Panc1 (cell line): ENCODE measurements around the gene RRP36. TPM values are rescaled to one million over a fixed set of nuclear protein-coding genes. Genes with fewer than 3 reads are reported as not detected.
"Not testable (repeated sequence)": the region's sequence is repeated elsewhere in the genome, so short reads cannot be mapped to it uniquely, and the experiment has no call there.

Source experiments
- ATAC-seq: fragments of 200-7000 bp; cut with Tn5 transposase; 2 replicates; pipeline ENCODE4 v1.9.1; 2020; ENCODE audit warnings: mild to moderate bottlenecking, moderate library complexity
- BruUV-seq: library from RNA; stranded (reverse); fragments of 400-500 nt; replicated peaks from 2 replicates; lab custom pipeline; 2021; lab: Mats Ljungman, UMichigan
- CTCF ChIA-PET: fragments of 300-600 bp; sonication (Branson Sonifier 250); formaldehyde crosslinking; loops from one replicate; lab custom pipeline; 2022; ENCODE audit warnings: antibody characterized with exemption; lab: Charles Lee
- POLR2A ChIA-PET: fragments of 300-600 bp; sonication (Branson Sonifier 250); formaldehyde crosslinking; loops from one replicate; lab custom pipeline; 2022; ENCODE audit warnings: antibody characterized with exemption; lab: Charles Lee
- DNase-seq: peaks from one replicate; pipeline ENCODE4 v3.0.0-alpha.2; 2010; ENCODE audit warnings: low read depth, low spot score
- H3K27ac ChIP-seq: 2 replicates; pipeline ENCODE4 v1.5.1; 2011; ENCODE audit warnings: mild to moderate bottlenecking, low read length, inconsistent platforms
- H3K27me3 ChIP-seq: fragments of 200-500 bp; sonication (Bioruptor generic); 2 replicates; pipeline ENCODE4 v1.6.0; 2014; ENCODE audit warnings: low read length, inconsistent platforms; ENCODE audit not compliant: control insufficient read depth, insufficient read depth
- H3K36me3 ChIP-seq: fragments of 200-500 bp; sonication (Bioruptor generic); 2 replicates; pipeline ENCODE4 v1.5.1; 2014; ENCODE audit warnings: inconsistent platforms, mild to moderate bottlenecking, low read length, moderate library complexity; ENCODE audit not compliant: control insufficient read depth, insufficient read depth
- H3K4me1 ChIP-seq: 2 replicates; pipeline ENCODE4 v1.5.1; 2011; ENCODE audit warnings: inconsistent platforms, mild to moderate bottlenecking, low read length, moderate library complexity; ENCODE audit not compliant: control insufficient read depth, insufficient read depth
- H3K4me3 ChIP-seq, 2 experiments: 2 replicates each; pipeline ENCODE4 v1.5.1; 2011 to 2012; ENCODE audit warnings: low read depth in 2 of 2, low read length in 2 of 2, mild to moderate bottlenecking in 2 of 2, inconsistent platforms in 1 of 2, moderate library complexity in 1 of 2
- H3K9me3 ChIP-seq: fragments of 200-500 bp; sonication (Bioruptor generic); 2 replicates; pipeline ENCODE4 v1.5.1; 2014; ENCODE audit warnings: low read depth, mild to moderate bottlenecking, inconsistent platforms, low read length, moderate library complexity; ENCODE audit not compliant: control insufficient read depth, insufficient read depth
- POLR2AphosphoS5 ChIP-seq: IDR thresholded peaks from 2 replicates; pipeline ENCODE4 v1.6.1; 2012; ENCODE audit warnings: mild to moderate bottlenecking, low read depth, low read length, moderate library complexity
- SIN3A ChIP-seq: IDR thresholded peaks from 2 replicates; pipeline ENCODE4 v1.6.1; 2012; ENCODE audit warnings: low read depth, mild to moderate bottlenecking, low read length, moderate library complexity, borderline replicate concordance; ENCODE audit not compliant: insufficient read depth
- TCF7L2 ChIP-seq: IDR thresholded peaks from 2 replicates; pipeline ENCODE4 v1.6.1; 2011; ENCODE audit warnings: mild to moderate bottlenecking, low read depth, low read length, inconsistent platforms
- in situ Hi-C: cut with HindIII; loops from 2 replicates; pipeline ENCODE4 v1.10.0; 2016; ENCODE audit warnings: low sequenced_read_pairs, low pct_unique_long_range_greater_than_20kb
- intact Hi-C: fragments of 100-400 bp; cut with micrococcal nuclease; formaldehyde crosslinking; loops from one replicate; pipeline ENCODE4 v1.10.0; 2022; ENCODE audit not compliant: unreplicated experiment
- total RNA-seq: library from RNA; stranded (reverse); gene quantifications from one replicate; pipeline ENCODE4 v1.2.1, GENCODE V29; 2021; ENCODE audit not compliant: unreplicated experiment
- TF ChIP-seq, protein P1 (sequence below): fragments of 450-650 bp; IDR thresholded peaks from 2 replicates; pipeline ENCODE4 v1.5.1; 2017; ENCODE audit warnings: mild to moderate bottlenecking
- TF ChIP-seq, protein P2 (sequence below), 2 experiments: IDR thresholded peaks; 2 replicates each; pipeline ENCODE4 v1.6.1; 2011 to 2012; ENCODE audit warnings: low read depth in 2 of 2, control low read depth in 1 of 2, low read length in 1 of 2, mild to moderate bottlenecking in 1 of 2, moderate library complexity in 1 of 2; ENCODE audit not compliant: insufficient read depth in 1 of 2

Gene RRP36
- total RNA-seq, 1 experiment from 2014 or later = 106 TPM

DNA sequence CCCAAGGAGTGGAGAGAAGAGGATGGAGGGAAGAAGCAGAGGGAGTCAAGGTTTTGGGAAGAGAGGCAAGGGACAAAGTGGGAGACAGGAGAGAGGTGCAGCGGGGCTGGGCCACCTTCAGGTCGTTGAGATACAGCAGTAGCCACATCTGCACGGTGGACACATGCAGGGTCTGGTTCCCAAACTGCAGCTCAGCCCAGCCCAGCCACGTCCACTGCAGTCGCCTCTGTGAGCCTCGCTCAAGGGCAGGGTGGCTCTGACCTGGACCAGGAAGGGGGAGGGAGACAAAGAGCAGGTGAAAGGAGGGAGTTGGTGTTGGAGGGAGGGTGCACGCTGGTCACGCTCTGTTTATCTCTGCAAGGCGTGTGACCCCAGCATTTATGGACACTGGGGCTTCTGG is 17.3 kb downstream of the RRP36 start:
- peaks cover 3% of the 10 kb centered on the region; the same call in 1 of the 2 replicates for H3K4me1 ChIP-seq
- no peaks in the 10 kb centered on the region for H3K9me3 ChIP-seq
- CTCF ChIA-PET = no interaction called here
- H3K27me3 ChIP-seq = no peaks in the 10 kb centered on the region
- ATAC-seq = no peak
- in situ Hi-C loops = no loop called here
- DNase-seq = no peak
- POLR2A ChIA-PET = no interaction called here
- intact Hi-C loops = no loop called here
- no peaks in the 10 kb centered on the region; the same call in 1 of the 2 replicates for H3K36me3 ChIP-seq
- no peak overlapping the region for H3K4me3 ChIP-seq
- TF ChIP-seq, protein P1, sequence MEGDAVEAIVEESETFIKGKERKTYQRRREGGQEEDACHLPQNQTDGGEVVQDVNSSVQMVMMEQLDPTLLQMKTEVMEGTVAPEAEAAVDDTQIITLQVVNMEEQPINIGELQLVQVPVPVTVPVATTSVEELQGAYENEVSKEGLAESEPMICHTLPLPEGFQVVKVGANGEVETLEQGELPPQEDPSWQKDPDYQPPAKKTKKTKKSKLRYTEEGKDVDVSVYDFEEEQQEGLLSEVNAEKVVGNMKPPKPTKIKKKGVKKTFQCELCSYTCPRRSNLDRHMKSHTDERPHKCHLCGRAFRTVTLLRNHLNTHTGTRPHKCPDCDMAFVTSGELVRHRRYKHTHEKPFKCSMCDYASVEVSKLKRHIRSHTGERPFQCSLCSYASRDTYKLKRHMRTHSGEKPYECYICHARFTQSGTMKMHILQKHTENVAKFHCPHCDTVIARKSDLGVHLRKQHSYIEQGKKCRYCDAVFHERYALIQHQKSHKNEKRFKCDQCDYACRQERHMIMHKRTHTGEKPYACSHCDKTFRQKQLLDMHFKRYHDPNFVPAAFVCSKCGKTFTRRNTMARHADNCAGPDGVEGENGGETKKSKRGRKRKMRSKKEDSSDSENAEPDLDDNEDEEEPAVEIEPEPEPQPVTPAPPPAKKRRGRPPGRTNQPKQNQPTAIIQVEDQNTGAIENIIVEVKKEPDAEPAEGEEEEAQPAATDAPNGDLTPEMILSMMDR = no peak
- TF ChIP-seq POLR2AphosphoS5 (no peak), SIN3A (no peak), TCF7L2 (no peak)
- TF ChIP-seq, protein P2, sequence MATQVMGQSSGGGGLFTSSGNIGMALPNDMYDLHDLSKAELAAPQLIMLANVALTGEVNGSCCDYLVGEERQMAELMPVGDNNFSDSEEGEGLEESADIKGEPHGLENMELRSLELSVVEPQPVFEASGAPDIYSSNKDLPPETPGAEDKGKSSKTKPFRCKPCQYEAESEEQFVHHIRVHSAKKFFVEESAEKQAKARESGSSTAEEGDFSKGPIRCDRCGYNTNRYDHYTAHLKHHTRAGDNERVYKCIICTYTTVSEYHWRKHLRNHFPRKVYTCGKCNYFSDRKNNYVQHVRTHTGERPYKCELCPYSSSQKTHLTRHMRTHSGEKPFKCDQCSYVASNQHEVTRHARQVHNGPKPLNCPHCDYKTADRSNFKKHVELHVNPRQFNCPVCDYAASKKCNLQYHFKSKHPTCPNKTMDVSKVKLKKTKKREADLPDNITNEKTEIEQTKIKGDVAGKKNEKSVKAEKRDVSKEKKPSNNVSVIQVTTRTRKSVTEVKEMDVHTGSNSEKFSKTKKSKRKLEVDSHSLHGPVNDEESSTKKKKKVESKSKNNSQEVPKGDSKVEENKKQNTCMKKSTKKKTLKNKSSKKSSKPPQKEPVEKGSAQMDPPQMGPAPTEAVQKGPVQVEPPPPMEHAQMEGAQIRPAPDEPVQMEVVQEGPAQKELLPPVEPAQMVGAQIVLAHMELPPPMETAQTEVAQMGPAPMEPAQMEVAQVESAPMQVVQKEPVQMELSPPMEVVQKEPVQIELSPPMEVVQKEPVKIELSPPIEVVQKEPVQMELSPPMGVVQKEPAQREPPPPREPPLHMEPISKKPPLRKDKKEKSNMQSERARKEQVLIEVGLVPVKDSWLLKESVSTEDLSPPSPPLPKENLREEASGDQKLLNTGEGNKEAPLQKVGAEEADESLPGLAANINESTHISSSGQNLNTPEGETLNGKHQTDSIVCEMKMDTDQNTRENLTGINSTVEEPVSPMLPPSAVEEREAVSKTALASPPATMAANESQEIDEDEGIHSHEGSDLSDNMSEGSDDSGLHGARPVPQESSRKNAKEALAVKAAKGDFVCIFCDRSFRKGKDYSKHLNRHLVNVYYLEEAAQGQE (IDR thresholded peaks at IDR 0.05; ENCODE audit: insufficient read depth in 1 of 2, low read depth in 2 of 2, low read length in 1 of 2) = no peak
- no peak overlapping the region for H3K27ac ChIP-seq
- BruUV-seq = no TSS peak

DNA sequence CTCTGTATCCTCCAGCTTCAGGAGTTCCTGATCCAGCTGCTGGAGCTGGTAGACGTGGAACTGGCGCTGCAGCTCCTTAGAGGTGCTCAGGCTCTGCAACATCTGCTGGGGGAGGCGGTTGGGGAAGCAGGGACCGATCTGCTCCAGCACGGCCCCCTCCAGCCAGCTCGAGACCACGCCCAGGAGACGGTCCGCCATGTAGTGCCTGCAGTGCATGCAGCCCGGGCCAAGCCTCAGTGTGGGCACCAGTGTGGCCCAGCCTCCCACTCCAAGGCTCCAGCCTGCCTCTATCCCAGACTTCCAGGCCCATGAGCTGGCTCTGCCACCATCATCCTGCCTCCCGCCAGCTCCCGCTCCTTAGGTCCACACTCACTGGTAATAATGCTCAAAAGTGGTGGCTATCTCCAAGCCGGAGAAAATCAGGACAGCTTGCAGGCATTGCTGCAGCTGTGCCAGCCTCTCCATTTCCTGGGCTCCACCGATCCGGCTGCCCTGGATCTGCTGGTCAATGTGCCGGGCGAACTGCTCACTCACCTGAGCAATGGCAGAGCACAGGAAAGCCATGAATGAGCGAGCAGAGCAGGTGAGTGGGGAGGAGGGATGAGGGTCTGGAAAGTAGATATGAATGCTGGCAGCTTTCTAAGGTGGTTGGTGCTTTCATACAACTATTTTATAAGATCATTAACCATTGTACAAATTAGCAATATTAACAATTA is 19.3 kb downstream of the RRP36 start:
- no TSS peak for BruUV-seq
- Histone ChIP-seq H3K4me1 (peaks cover 3% of the 10 kb centered on the region; the same call in 1 of the 2 replicates), H3K27me3 (no peaks in the 10 kb centered on the region), H3K4me3 (no peak overlapping the region), H3K27ac (no peak overlapping the region), H3K9me3 (no peaks in the 10 kb centered on the region), H3K36me3 (no peaks in the 10 kb centered on the region; the same call in 1 of the 2 replicates)
- intact Hi-C loops = no loop called here
- TF ChIP-seq SIN3A = no peak
- TF ChIP-seq, protein P1 = no peak
- TF ChIP-seq, protein P2 (IDR thresholded peaks at IDR 0.05; ENCODE audit: insufficient read depth in 1 of 2, low read depth in 2 of 2, low read length in 1 of 2) = no peak
- in situ Hi-C loops = no loop called here
- ChIA-PET CTCF (no interaction called here), POLR2A (no interaction called here)
- no peak for ATAC-seq
- no peak for DNase-seq

DNA sequence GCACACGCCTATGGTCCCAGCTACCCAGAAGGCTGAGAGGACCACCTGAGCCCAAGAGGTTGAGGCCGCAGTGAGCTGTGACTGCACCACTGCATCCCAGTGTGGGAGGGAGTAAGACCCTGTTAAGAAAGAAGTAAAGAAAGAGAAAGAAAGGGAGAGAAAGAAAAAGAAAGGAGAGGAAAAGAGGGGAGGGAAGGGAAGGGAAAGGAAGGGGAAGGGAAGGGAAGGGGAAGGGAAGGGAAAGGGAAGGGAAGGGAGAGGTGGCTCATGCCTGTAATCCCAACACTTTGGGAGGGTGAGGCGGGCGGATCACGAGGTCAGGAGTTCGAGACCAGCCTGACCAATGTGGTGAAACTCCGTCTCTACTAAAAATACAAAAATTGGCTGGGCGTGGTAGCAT is 20.1 kb downstream of the RRP36 start:
- H3K27ac ChIP-seq, H3K9me3 ChIP-seq, H3K27me3 ChIP-seq, POLR2A ChIA-PET, H3K36me3 ChIP-seq, DNase-seq, BruUV-seq, H3K4me1 ChIP-seq, H3K4me3 ChIP-seq, intact Hi-C loops, ATAC-seq, in situ Hi-C loops: not testable (repeated sequence)
- CTCF ChIA-PET = interaction anchor here (0.8 kb wide), 1 partner anchor 133 kb away, joined by 15 read pairs; no protein-coding TSS in a partner anchor
